ENCODE measurements around the gene NOS1AP.

DNA sequence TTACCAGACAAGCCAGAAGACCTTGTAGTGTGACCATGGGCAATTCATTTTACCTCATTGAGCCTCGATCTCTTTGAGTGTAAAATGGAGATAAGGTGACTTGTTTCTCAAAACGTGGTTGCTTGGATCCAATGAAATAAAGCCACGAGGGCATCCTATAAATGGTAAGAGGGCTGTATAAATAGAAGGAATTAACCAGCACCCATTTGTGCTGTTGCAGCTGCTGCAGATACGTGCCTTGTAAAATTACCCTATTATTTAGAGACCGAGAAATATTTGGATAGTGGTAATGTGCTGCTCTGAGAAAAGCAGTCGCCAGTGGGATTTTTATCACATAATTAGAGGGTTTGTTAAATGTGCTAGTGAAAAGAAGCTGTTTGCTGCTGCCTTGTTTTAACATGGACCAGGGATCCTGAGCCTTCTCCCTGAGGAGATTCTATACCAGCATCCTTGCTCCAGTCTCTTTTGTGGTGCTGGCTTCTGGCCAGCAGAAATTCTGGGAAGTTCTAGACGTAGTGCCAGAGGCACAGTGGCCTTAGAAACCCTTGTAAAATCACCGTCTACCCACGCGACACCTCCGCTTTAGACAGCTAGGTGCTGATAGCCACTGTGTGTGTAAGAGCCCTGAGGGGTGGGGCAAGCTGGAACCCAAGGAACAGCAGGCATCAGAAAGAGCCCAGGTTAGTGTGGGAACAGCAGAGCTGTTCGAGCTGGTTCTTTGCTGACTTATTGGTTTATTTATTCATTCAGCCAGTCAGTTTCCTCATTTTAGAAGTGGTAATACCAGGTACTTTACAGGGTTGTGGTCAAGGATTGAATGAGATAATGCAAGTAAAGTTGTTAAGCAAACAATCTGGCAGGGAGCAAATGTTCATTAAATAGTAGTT is 137.5 kb downstream of the NOS1AP start:
- no peak for TF ChIP-seq CTCF (conservative IDR thresholded peaks at IDR 0.05; ENCODE audit: low read depth, low read length)
- TF ChIP-seq EZH2phosphoT487 (IDR thresholded peaks at IDR 0.05; ENCODE audit: borderline replicate concordance, low read length), result no peak
- TF ChIP-seq EZH2 (IDR thresholded peaks at IDR 0.05; ENCODE audit: low read length, unreplicated experiment), result no peak
